K562 (cell line): ENCODE data around the gene DNAH8. TPM values are rescaled to one million over a fixed set of nuclear protein-coding genes. Genes with fewer than 3 reads are reported as not detected.

Experiments used
- CUX1 ChIP-seq: fragments of 200-800 bp; sonication (Bioruptor generic); IDR thresholded peaks from 2 replicates; pipeline ENCODE4 v1.6.1; 2016; ENCODE audit warnings: missing genetic modification characterization, missing compliant biosample characterization
- ZNF274 ChIP-seq: IDR thresholded peaks from 2 replicates; pipeline ENCODE4 v1.6.1; 2011; ENCODE audit warnings: low read depth, mild to moderate bottlenecking, low read length, moderate library complexity, borderline replicate concordance
- ZNF77 ChIP-seq: fragments of 250-450 bp; sonication (Bioruptor Pico); IDR thresholded peaks from 2 replicates; pipeline ENCODE4 v1.5.0; 2020
- polyA plus RNA-seq, 8 experiments: library from polyadenylated mRNA; depleted of rRNA in 4 of 8; stranded (reverse) in 5 of 8; unstranded in 3 of 8; fragments of >200 nt; fragmentation: Nextera tagmentation in 2 of 8; fragmentation: Illumina TruSeq in 1 of 8; extraction: Ambion mirVana in 2 of 8; extraction: Trizol in 1 of 8; gene quantifications; 2 replicates each; pipeline versions ENCODE4 v1.2.1 to v1.2.3, GENCODE V29; 2011 to 2014; ENCODE audit warnings: inconsistent platforms in 1 of 8, missing spikeins in 1 of 8
- total RNA-seq, 7 experiments: library from RNA; depleted of rRNA in 6 of 7; stranded (reverse); fragments of >200 nt in 6 of 7; fragmentation: Illumina TruSeq in 2 of 7; extraction: Trizol in 2 of 7; gene quantifications; 2 replicates each; pipeline versions ENCODE4 v1.2.1 to v1.2.3, GENCODE V29; 2011 to 2021; ENCODE audit warnings: low replicate concordance in 1 of 7
- TF ChIP-seq, protein P1 (sequence below): fragments of 250-450 bp; sonication (Bioruptor Pico); IDR thresholded peaks from 2 replicates; pipeline ENCODE4 v1.4.0; 2020; ENCODE audit warnings: mild to moderate bottlenecking, moderate library complexity

Gene DNAH8
- total and polyA plus RNA-seq, 9 of the 15 experiments (the other 6 are each of a cell fraction or from before 2014, with no cell fraction given) = 1.2 to 4.2 (median 2.9) TPM

GRCh38 chr6:38814761-38815160, 99.7 kb downstream of the DNAH8 start (continued):
- TF ChIP-seq, protein P1, sequence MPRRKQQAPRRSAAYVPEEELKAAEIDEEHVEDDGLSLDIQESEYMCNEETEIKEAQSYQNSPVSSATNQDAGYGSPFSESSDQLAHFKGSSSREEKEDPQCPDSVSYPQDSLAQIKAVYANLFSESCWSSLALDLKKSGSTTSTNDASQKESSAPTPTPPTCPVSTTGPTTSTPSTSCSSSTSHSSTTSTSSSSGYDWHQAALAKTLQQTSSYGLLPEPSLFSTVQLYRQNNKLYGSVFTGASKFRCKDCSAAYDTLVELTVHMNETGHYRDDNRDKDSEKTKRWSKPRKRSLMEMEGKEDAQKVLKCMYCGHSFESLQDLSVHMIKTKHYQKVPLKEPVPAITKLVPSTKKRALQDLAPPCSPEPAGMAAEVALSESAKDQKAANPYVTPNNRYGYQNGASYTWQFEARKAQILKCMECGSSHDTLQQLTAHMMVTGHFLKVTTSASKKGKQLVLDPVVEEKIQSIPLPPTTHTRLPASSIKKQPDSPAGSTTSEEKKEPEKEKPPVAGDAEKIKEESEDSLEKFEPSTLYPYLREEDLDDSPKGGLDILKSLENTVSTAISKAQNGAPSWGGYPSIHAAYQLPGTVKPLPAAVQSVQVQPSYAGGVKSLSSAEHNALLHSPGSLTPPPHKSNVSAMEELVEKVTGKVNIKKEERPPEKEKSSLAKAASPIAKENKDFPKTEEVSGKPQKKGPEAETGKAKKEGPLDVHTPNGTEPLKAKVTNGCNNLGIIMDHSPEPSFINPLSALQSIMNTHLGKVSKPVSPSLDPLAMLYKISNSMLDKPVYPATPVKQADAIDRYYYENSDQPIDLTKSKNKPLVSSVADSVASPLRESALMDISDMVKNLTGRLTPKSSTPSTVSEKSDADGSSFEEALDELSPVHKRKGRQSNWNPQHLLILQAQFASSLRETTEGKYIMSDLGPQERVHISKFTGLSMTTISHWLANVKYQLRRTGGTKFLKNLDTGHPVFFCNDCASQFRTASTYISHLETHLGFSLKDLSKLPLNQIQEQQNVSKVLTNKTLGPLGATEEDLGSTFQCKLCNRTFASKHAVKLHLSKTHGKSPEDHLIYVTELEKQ = no peak
- no peak for TF ChIP-seq ZNF77 (CRISPR knock-in tag)
- TF ChIP-seq CUX1 (CRISPR knock-in tag) = no peak
- TF ChIP-seq ZNF274 = no peak
